C4-2B (cell line): ENCODE measurements around the gene TTF1.
A peak's percentile ranks its signal among the peaks of the same experiment; 100 is the strongest.

ENCODE experiments used
- H3K27ac ChIP-seq: fragments of 450-650 bp; 2 replicates; pipeline ENCODE4 v1.5.1; 2017
- CTCF ChIP-seq: fragments of 450-650 bp; conservative IDR thresholded peaks from 2 replicates; pipeline ENCODE4 v1.5.1; 2017; ENCODE audit warnings: mild to moderate bottlenecking
- ZFX ChIP-seq: fragments of 450-650 bp; IDR thresholded peaks from 2 replicates; pipeline ENCODE4 v1.6.1; 2017

The TTF1 gene

DNA sequence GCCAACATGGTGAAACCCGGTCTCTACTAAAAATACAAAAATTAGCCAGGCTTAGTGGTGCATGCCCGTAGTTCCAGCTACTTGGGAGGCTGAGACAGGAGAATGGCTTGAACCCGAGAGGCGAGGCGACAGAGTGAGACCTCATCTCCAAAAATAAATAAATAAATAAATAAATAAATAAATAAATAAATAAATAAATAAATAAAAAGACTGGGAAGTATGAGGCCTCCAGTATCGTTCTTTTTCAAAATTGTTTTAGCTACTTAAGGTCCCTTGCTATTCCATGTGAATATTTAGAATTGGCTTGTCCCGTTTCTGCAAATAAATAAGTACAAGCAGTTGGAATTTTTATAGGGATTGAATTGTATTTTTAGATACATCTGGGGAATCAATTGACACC, 48.9 kb downstream of the TTF1 start:
- TF ChIP-seq CTCF (no peak), ZFX (no peak)
- no peak overlapping the region for H3K27ac ChIP-seq

- no peak overlapping the region for H3K27ac ChIP-seq
- TF ChIP-seq CTCF (no peak), ZFX (no peak)
Measured at GRCh38 chr9:132356324-132356924, 50.2 kb downstream of the TTF1 start.

- H3K27ac ChIP-seq = peak within 1 kb of the TSS; percentile 89
- TF ChIP-seq CTCF (no peak), ZFX (peak; percentile 92)
Measured at GRCh38 chr9:132354637-132355355, 51.8 kb downstream of the TTF1 start, which contains the start of gene SETX. Gene SETX (minus strand): TSS chr9:132354986. CDS start chr9:132349428, 5,558 bp downstream.

GRCh38 chr9:132351404-132352045, 55.1 kb downstream of the TTF1 start:
- H3K27ac ChIP-seq = no peak overlapping the region
- TF ChIP-seq ZFX (no peak), CTCF (no peak)

GRCh38 chr9:132350861-132351315, 55.8 kb downstream of the TTF1 start:
- no peak overlapping the region for H3K27ac ChIP-seq
- TF ChIP-seq CTCF (no peak), ZFX (no peak)

DNA sequence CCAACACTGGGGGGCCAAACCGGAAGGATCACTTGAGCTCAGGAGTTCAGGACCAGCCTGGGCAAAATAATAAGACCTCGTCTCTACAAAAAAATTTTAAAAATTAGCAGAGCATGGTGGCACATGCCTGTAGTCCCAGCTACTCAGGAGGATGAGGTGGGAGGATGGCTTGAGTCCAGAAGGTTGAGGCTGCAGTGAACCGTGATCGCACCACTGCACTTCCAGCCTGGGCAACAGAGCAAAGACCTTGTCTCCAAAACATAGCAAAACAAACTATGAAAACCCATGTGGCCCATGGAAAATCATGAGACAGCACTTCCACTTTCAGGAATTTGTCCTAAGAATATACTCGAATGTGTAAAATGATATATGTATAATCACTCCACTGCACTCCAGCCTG, 58.0 kb downstream of the TTF1 start:
- TF ChIP-seq ZFX = no peak
- TF ChIP-seq CTCF = no peak
- H3K27ac ChIP-seq = no peak overlapping the region

DNA sequence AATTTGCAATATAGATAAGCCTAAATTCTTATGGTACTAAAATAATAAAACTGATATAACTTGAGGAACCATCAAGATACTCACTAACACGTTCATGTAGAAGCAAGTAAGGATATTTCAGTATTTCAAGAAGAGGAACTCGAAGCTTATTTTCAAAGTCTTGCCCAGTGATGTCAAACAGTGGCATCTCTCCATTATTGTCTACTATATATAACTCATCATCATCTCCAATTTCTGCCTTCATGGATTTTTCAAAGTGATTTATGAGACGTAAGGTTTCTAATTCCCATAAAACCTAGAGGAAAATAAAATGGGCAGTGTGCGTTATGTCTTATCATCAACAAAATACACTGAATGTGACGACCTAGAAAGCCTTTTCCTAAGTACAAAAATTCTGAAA, 60.5 kb downstream of the TTF1 start:
- TF ChIP-seq CTCF = no peak
- no peak for TF ChIP-seq ZFX
- H3K27ac ChIP-seq = no peak overlapping the region
